ENCODE data around the gene SPATA2L.

Gene SPATA2L

DNA sequence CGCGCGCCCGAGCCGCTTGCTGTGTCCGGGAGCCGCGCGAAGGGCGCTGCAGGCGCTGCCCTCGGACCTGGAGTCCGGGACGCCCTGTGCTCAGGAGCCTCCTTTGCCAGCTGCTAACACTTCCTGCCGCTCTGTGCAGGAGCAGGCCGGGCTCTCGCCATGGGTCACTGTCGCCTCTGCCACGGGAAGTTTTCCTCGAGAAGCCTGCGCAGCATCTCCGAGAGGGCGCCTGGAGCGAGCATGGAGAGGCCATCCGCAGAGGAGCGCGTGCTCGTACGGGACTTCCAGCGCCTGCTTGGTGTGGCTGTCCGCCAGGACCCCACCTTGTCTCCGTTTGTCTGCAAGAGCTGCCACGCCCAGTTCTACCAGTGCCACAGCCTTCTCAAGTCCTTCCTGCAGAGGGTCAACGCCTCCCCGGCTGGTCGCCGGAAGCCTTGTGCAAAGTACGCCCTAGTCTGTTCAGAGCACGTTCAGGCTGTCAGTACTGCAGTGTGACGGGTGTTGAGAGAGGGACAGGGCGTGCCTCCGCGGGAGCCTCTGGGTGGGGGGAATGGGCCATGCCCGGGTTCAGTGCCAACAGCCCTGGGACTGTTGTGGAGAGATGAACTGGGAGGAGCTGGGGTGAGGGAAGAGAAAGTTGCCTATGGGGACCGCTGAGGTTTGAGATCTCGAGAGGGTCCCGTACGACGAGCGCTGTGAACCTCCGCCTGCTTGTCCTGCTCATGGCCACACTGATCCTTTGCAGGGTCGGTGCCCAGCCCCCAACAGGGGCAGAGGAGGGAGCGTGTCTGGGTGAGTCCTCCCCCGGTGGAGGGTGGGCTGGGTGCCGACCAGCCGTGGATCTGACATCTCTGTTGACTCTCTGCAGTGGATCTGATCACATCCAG, 21.1 kb upstream of the SPATA2L start:
- H3K36me3 ChIP-seq (ENCODE audit: control insufficient read depth, low read length) = peaks cover 27% of the 10 kb centered on the region
- H3K4me2 ChIP-seq (ENCODE audit: low read length) = peak overlapping the region; percentile 91
- peaks cover 10% of the 10 kb centered on the region for H3F3A ChIP-seq (ENCODE audit: control insufficient read depth, insufficient read depth)
- peak overlapping the region; percentile 83 for H3K4me3 ChIP-seq (ENCODE audit: low read length)
- peaks cover 17% of the 10 kb centered on the region for H3K4me1 ChIP-seq (ENCODE audit: control insufficient read depth, low read length)
- TF ChIP-seq EZH2phosphoT487 (IDR thresholded peaks at IDR 0.05; ENCODE audit: borderline replicate concordance, low read length) = no peak
- no peak for TF ChIP-seq CTCF (IDR thresholded peaks at IDR 0.05; ENCODE audit: low read depth, low read length, poor library complexity, severe bottlenecking)
- peak overlapping the region; percentile 29; the same call in 1 of the 2 replicates for H3K27ac ChIP-seq (ENCODE audit: low read depth, low read length)
- H3K9me2 ChIP-seq (replicated peaks; ENCODE audit: control insufficient read depth, low read length) = no peaks in the 10 kb centered on the region
- H3K27me3 ChIP-seq (ENCODE audit: control insufficient read depth, low read length) = peaks cover 7% of the 10 kb centered on the region
- H3K79me2 ChIP-seq (ENCODE audit: control insufficient read depth, low read length) = peaks cover 14% of the 10 kb centered on the region
- H4K20me1 ChIP-seq (ENCODE audit: control insufficient read depth, insufficient read depth, low read depth, low read length) = peaks cover 16% of the 10 kb centered on the region
- no peaks in the 10 kb centered on the region for H3K9me3 ChIP-seq (ENCODE audit: control insufficient read depth, insufficient read depth, low read length)

- peaks cover 7% of the 10 kb centered on the region for H3K27me3 ChIP-seq (ENCODE audit: control insufficient read depth, low read length)
- peaks cover 30% of the 10 kb centered on the region for H3K36me3 ChIP-seq (ENCODE audit: control insufficient read depth, low read length)
- peak overlapping the region; percentile 29 for H3K27ac ChIP-seq (ENCODE audit: low read depth, low read length)
- H3F3A ChIP-seq (ENCODE audit: control insufficient read depth, insufficient read depth) = peaks cover 10% of the 10 kb centered on the region
- peaks cover 14% of the 10 kb centered on the region for H3K79me2 ChIP-seq (ENCODE audit: control insufficient read depth, low read length)
- H4K20me1 ChIP-seq (ENCODE audit: control insufficient read depth, insufficient read depth, low read depth, low read length) = peaks cover 16% of the 10 kb centered on the region
- H3K9me3 ChIP-seq (ENCODE audit: control insufficient read depth, insufficient read depth, low read length) = no peaks in the 10 kb centered on the region
- peak overlapping the region; percentile 83 for H3K4me3 ChIP-seq (ENCODE audit: low read length)
- peak overlapping the region; percentile 91 for H3K4me2 ChIP-seq (ENCODE audit: low read length)
- TF ChIP-seq EZH2phosphoT487 (IDR thresholded peaks at IDR 0.05; ENCODE audit: borderline replicate concordance, low read length) (no peak), CTCF (IDR thresholded peaks at IDR 0.05; ENCODE audit: low read depth, low read length, poor library complexity, severe bottlenecking) (no peak)
- peaks cover 17% of the 10 kb centered on the region for H3K4me1 ChIP-seq (ENCODE audit: control insufficient read depth, low read length)
- no peaks in the 10 kb centered on the region for H3K9me2 ChIP-seq (replicated peaks; ENCODE audit: control insufficient read depth, low read length)
Observed at GRCh38 chr16:89721546-89722391, 20.3 kb upstream of the SPATA2L start.

GRCh38 chr16:89720813-89721545, 19.5 kb upstream of the SPATA2L start, which contains the start of the genes VPS9D1 and ZNF276:
Gene VPS9D1, minus strand, starts transcription at chr16:89720898. Its CDS starts 37 bp downstream, at chr16:89720861.
Gene ZNF276, plus strand, starts transcription at chr16:89721537. Its CDS starts 104 bp downstream, at chr16:89721641.
- H3K4me3 ChIP-seq (ENCODE audit: low read length) = peak within 1 kb of the TSS; percentile 83
- peaks cover 30% of the 10 kb centered on the region for H3K36me3 ChIP-seq (ENCODE audit: control insufficient read depth, low read length)
- H3K4me1 ChIP-seq (ENCODE audit: control insufficient read depth, low read length) = peaks cover 17% of the 10 kb centered on the region
- H4K20me1 ChIP-seq (ENCODE audit: control insufficient read depth, insufficient read depth, low read depth, low read length) = peaks cover 16% of the 10 kb centered on the region
- H3K9me2 ChIP-seq (replicated peaks; ENCODE audit: control insufficient read depth, low read length) = no peaks in the 10 kb centered on the region
- H3K27ac ChIP-seq (ENCODE audit: low read depth, low read length) = peak within 1 kb of the TSS; percentile 29
- H3K9me3 ChIP-seq (ENCODE audit: control insufficient read depth, insufficient read depth, low read length) = no peaks in the 10 kb centered on the region
- H3K27me3 ChIP-seq (ENCODE audit: control insufficient read depth, low read length) = peaks cover 7% of the 10 kb centered on the region
- TF ChIP-seq EZH2phosphoT487 (IDR thresholded peaks at IDR 0.05; ENCODE audit: borderline replicate concordance, low read length) (no peak), CTCF (IDR thresholded peaks at IDR 0.05; ENCODE audit: low read depth, low read length, poor library complexity, severe bottlenecking) (no peak)
- peak within 1 kb of the TSS; percentile 91 for H3K4me2 ChIP-seq (ENCODE audit: low read length)
- peaks cover 10% of the 10 kb centered on the region for H3F3A ChIP-seq (ENCODE audit: control insufficient read depth, insufficient read depth)
- H3K79me2 ChIP-seq (ENCODE audit: control insufficient read depth, low read length) = peaks cover 14% of the 10 kb centered on the region

Data from DOHH2 (cell line).